SU-DHL-6 (cell line): ENCODE data around the gene STAP1.

ENCODE experiments used
- EZH2phosphoT487 ChIP-seq: fragments of 200-600 bp; sonication (generic), shearing (Covaris generic); conservative IDR thresholded peaks from 2 replicates; pipeline ENCODE4 v1.6.1; 2018; ENCODE audit warnings: mild to moderate bottlenecking, antibody characterized with exemption, low read length, moderate library complexity, mixed read lengths
- TF ChIP-seq, protein P1 (sequence below): fragments of 200-600 bp; sonication (generic); IDR thresholded peaks from one replicate; pipeline ENCODE4 v1.5.1; 2017; ENCODE audit warnings: antibody characterized with exemption, mild to moderate bottlenecking, low read length, moderate library complexity; ENCODE audit not compliant: insufficient read depth, poor library complexity, severe bottlenecking

DNA sequence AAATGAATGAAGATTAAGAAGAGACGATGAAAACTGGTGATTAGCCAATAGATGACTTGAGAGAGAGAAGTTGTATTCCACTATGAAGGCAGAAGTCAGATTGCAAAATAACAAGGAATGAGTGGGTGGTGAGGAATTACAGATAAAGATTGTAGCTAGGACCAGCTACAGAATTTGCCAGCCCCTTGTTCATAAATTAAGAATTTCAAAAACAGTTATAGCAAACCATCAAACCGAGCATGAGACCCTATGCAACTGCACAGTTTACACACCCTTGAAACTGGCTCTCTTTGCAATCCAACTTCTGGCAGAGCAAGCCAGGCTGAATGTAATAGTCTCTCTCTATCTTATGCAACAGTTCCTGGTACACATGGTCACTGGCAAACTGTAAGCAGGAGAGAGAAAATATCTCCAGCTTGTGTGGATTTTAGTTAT lies 35.2 kb downstream of the STAP1 start:
- TF ChIP-seq, protein P1, sequence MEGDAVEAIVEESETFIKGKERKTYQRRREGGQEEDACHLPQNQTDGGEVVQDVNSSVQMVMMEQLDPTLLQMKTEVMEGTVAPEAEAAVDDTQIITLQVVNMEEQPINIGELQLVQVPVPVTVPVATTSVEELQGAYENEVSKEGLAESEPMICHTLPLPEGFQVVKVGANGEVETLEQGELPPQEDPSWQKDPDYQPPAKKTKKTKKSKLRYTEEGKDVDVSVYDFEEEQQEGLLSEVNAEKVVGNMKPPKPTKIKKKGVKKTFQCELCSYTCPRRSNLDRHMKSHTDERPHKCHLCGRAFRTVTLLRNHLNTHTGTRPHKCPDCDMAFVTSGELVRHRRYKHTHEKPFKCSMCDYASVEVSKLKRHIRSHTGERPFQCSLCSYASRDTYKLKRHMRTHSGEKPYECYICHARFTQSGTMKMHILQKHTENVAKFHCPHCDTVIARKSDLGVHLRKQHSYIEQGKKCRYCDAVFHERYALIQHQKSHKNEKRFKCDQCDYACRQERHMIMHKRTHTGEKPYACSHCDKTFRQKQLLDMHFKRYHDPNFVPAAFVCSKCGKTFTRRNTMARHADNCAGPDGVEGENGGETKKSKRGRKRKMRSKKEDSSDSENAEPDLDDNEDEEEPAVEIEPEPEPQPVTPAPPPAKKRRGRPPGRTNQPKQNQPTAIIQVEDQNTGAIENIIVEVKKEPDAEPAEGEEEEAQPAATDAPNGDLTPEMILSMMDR, result no peak
- no peak for TF ChIP-seq EZH2phosphoT487
